GM12801 (cell line): ENCODE results near the gene ZFP36L1.

Experiments
- CTCF ChIP-seq: IDR thresholded peaks from one replicate; pipeline ENCODE4 v1.5.1; 2011; ENCODE audit warnings: control low read depth; ENCODE audit not compliant: insufficient read length; ENCODE audit errors: extremely low read depth

ZFP36L1 gene

GRCh38 chr14:68807987-68808386, 15.1 kb upstream of the ZFP36L1 start:
- no peak for TF ChIP-seq CTCF

GRCh38 chr14:68807148-68807600, 14.3 kb upstream of the ZFP36L1 start:
- TF ChIP-seq CTCF = no peak

- TF ChIP-seq CTCF = no peak
These were observed 13.8 kb upstream of the ZFP36L1 start for GRCh38 chr14:68806526-68807147.

- TF ChIP-seq CTCF = no peak
These were observed 12.5 kb upstream of the ZFP36L1 start for GRCh38 chr14:68805414-68805813.

- TF ChIP-seq CTCF = no peak
These were observed 8.8 kb upstream of the ZFP36L1 start for GRCh38 chr14:68801631-68802030.

GRCh38 chr14:68800953-68801352, 8.1 kb upstream of the ZFP36L1 start:
- TF ChIP-seq CTCF = no peak

- no peak for TF ChIP-seq CTCF
These were observed 7.5 kb upstream of the ZFP36L1 start for GRCh38 chr14:68800390-68800789.
